Bone marrow (tissue), 2 donors: ENCODE data around the gene ABO.
"Not testable (repeated sequence)": the region's sequence is repeated elsewhere in the genome, so short reads cannot be mapped to it uniquely, and the experiment has no call there.

Experiments used
- DNase-seq, 2 donors: peaks; one replicate each; lab custom pipeline; 2025; lab: John Stamatoyannopoulos, UW

The ABO gene

DNA sequence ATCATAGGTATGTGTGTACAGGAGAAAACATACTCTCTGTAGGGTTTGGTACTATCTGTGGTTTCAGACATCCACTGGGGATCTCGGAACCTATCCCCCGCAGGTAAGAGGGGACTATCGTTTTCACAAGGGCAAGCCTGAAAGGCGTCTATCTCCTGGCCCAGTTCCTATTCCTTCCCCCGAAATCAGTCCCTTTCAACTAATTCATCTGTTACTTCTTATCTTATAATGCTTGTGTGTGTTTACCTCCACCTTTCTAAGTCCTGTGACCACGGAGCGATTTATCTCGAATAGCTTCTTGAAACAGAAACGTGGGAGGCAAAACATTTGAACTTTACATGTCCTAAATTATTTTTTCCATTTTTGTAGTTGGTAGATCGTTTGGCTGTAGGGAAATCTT, 11.4 kb downstream of the ABO start:
- no peak for DNase-seq

DNA sequence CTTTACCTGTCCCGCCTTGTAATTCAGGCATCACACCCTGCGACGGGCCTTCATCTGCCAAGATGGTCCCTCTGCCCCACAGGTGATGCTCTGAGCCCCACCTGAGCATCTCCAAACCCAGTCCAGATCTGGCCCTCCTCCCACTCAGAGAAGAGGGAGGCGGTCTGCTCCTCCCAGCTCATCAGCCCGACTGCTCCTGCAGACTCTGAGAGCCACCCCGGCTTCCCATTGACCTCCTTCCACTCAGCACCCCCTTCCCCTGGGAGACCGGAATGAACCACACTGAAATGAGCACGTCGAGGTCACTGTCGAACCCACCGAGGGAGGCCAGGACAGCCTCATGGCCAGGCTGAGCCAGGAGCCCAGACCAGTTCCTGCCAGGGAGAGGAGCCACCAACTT, 12.8 kb downstream of the ABO start:
- DNase-seq: no peak

DNA sequence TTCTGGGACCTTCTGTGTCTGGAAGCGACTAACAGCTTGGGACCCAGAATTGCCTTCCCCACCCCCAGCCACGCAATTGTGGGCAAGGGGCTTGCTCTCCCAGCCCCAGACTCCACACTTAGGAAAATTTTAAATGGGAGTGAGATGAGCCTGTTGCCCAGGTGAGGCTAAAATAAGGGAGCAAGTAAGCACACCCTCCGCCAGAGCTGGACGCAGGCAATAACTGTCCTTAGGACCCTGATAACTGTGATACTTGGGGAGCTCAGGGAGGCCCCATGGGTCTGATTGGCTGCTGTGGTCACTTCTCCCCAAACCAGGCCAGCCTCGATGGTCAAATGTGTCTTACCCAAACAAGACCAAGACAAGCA, 13.3 kb downstream of the ABO start:
- no peak for DNase-seq

DNA sequence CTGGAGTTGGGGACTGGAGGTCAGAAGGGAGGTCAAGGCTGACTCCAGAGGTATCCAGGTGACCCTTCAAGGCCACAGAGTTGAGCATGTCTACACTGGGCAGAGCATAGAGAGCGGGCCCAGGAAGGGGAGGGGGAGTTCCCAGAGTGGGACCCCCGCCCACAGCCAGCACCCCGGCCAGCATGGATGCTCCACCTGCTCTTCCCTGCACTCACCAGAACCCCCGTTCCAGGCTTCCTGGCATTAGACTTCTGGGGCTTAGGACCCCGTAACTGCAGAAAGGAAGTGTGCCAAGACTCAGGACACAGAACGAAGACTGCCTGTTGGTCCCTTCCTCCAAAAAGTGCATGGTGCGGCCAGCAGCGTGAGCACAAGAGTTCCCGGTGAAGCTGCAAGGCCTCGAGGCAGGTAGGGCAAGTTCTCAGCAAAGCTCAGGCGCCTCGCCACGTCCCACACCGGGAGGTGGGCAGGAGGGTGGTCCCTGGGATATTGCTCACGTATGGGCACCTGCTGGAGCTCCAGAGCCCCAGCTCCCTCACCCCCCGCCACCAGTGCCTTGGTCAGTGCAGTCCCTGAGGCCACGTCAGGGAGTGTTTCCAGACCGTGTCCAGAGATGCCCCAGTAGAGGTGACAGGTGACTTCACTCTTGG, 13.8 kb downstream of the ABO start:
- no peak for DNase-seq

DNA sequence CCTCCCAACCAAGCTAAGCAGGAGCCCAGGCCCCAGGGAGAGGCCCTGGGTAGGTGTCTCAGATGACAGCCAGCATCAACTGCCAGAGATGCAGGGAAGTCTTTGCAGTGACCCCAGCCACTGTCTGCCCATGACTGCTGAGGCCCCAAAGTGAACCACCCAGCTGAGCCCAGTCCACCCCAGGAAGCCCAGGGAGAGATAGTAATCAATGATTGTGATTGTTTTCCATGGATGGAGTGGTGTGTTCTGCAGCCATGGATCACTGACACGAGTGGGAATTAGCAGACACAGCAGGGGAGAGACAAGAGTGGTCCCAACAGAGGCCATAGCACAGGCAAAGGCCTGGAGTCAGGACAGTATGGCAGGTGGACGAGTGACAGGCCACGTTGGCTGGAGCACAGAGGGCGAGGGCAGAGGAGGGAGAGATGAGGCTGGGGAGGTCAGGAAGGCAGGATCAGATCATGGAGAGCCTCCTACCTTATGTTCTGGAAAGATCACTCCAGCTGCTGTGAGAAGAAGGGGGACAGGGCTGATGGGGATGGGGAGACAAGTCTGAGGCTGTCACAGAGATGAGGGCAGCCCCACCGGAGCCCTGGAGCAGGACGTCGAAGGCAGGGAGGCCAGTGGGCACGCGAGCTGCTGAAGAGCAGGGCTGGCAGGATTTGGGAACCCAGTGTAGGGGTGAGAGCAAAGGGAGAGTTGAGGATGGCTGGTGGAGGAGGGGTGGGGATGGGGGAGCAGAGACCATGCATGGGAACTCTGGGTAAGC, 14.5 kb downstream of the ABO start:
- no peak for DNase-seq

DNA sequence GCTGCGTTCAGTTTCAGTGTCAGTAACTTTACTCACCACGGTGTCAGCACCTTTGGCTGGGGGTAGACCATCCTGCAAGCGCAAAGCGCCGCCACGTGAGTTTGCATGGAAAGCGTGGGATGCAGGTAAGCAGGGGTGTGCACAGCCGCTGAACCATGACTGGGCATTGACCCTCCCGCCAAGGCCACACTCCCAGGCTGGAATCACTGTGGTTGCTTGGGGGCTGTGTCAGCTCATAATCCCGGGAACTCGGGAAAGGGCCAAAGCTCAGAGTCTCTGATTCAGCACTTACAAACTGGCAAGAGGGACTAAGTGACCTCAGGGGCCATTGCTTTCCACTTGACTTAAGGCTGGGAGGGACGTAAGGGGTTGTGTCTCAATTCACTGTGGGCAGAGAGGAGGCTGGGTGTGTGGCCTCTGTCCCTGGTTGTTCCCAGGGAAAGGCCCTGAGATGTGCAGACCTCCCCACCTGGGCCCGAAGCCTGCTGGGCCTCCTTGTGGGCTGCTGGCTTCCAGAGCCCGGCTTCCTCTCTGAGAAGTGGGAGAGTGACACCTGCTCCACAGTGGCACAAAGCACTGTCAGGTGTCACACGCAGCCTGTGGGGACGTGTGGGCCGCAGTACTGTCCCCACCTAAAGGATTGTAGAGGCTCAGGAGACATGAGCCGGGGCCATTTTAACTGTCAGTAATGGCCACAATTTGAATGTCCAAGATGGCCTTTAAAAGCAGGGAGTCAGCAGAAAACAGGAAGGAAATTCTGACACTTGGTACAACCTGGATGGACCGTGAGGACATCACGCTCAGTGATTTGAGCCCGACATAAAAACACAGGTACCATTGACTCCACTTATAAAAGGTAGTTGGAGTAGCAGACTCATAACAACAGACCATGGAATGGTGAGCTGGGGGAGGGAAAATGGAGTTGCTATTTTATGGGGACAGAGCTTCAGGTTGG, 16.7 kb downstream of the ABO start:
- no peak for DNase-seq

DNA sequence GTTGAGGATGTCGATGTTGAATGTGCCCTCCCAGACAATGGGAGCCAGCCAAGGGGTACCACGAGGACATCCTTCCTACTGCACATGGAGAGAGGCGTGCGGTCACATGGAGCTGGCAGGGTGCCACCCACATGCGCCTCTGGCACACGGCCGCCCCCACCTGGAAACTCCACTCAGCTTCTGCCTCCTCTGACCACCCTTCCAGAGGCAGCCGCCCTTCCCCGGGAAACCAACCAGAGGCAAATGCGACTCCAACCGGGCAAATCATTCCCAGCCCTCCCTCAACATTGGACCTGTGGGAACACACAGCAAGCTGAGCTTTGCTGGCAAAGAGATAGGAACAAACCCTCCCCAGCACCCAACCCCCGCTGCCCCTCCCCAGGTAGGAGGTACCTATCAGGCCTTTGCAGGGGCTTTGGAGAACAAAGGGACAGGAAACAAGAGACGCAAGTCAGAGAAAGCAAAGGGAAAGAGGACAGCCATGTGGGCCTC, 17.5 kb downstream of the ABO start:
- no peak for DNase-seq

DNA sequence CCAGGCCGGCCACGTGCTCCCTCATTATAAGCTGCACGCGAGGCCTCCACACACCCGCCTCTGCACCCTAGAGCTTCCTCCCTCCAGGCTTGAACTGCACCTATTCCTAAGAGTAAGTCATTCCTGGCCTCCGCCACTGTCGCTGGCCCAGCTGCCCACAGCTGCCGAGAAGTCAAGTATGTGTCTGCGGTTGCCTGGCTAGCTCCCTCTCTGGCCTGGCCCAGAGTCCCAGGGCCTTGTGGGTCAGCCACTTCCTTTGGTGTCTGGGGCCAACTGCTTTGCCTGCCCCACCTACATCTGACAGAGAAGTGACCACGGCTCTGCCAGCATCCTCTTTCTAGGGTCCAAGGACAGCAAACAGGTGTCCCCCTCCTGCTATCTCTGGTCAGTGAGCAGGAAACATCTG, 18.3 kb downstream of the ABO start:
- no peak for DNase-seq

DNA sequence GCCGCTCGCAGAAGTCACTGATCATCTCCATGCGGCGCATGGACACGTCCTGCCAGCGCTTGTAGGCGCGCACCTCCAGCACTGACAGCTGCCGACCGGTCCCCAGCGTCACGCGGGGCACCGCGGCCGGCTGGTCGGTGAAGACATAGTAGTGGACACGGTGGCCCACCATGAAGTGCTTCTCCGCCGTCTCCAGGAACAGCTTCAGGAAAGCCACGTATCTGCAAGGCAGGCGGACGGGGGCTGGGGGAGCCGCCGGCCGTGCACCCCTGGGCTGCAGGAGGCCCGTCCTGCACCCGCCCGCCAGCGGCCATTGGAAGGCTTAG, 18.9 kb downstream of the ABO start:
- no peak for DNase-seq

DNA sequence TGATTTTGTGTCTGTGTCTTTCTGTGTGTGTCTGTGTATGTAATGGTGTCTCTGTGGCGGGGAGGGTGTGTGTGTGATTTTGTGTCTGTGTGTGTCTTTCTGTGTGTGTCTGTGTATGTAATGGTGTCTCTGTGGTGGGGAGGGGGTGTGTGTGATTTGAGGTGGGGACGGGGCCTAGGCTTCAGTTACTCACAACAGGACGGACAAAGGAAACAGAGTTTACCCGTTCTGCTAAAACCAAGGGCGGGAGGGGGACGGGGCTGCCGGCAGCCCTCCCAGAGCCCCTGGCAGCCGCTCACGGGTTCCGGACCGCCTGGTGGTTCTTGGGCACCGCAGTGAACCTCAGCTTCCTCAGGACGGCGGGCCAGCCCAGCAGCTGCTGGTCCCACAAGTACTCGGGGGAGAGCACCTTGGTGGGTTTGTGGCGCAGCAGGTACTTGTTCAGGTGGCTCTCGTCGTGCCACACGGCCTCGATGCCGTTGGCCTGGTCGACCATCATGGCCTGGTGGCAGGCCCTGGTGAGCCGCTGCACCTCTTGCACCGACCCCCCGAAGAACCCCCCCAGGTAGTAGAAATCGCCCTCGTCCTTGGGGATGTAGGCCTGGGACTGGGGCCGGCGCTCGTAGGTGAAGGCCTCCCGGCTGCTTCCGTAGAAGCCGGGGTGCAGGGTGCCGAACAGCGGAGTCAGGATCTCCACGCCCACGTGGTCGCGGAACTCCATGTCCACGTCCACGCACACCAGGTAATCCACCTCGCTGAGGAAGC, 19.4 kb downstream of the ABO start:
- no peak for DNase-seq

DNA sequence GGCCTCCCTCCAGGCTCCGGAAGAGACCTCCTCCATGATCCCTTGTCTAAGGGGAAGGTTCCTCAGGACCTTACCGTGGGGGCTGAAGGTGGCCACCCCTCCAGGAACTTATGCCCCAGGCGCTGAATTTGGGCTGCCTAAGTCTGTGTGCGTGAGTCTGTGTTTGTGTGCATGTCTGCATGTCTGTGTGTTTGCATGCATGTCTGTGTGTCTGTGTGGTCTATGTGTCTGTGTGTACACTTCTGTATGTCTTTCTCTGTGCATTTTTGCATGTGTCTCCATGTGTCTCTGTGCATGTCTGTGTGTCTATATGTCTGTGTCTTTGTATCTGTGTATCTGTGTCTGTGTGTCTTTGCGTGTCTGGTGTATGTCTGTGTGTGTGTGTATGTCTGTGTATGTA, 20.5 kb downstream of the ABO start:
- no peak for DNase-seq

DNA sequence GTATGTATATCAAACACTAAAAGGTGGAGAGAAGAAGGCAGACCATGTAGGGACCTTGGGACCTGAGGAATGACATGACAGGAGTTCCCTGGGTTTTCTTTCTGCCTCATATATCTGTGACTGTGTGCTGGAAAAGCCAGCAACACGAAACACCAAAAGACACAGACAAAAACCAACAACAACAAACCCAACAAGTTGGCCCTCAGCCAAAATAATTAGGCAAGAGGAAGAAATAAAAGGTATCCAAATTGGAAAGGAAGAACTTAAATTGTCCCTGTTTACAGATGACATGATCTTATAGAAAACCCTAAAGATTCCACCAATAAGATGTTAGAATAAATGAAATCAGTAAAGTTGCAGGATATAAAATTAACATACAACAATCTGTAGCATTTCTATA, 21.7 kb downstream of the ABO start:
- no peak for DNase-seq

DNA sequence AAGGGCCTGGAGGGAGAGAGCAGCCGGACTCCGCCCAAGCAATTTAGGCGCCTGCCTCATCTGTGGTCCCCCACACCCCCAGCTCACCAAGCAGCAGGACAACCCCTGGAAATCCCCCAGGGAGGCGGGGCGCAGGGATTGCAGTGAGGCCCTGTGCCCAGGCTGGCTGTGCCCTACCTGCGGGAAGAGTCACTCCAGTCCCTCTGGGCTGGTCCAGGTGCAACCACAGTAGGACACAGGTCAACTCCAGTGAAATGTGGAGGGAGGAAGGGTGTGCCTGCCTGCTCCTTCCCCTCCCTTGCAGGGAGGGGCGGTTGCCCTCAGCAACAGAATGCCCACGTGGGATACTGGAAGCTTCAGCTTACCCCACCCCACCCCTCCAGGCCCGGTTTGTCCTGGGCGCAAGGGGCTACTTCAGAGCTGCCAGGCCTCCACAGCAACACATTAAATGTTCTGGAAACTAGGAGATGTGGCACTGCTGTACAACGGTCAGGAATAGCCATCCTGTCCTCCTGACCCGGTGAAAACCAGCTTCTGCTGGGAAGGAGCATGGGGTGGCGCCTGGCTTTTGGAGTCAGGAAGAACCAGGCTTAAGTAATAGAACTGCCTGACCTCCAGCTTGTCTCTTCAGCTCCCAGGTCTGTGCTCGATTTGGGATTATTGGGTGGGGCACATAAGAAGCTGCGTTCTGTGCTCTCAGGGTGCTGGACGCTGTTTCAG, 22.5 kb downstream of the ABO start:
- DNase-seq: no peak

DNA sequence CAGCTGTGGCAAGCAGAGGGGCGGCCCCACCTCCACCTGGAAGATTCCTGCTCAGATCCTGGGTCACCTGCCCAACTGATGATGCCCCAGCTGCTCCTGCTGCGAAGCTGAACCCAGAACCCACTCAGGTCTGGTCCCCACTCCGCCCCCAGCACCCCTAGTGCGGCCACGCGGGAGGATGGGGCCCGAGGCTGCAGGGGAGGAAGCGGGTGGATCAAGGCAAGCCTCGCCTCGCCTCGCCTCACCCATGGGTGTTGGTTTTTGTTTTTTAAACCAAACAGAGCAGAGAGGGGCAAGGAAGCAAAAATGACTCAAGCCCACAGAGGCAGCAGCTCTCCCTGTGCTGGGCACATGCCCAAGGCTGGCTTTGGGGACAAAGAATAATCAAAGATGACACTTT, 23.2 kb downstream of the ABO start:
- no peak for DNase-seq

DNA sequence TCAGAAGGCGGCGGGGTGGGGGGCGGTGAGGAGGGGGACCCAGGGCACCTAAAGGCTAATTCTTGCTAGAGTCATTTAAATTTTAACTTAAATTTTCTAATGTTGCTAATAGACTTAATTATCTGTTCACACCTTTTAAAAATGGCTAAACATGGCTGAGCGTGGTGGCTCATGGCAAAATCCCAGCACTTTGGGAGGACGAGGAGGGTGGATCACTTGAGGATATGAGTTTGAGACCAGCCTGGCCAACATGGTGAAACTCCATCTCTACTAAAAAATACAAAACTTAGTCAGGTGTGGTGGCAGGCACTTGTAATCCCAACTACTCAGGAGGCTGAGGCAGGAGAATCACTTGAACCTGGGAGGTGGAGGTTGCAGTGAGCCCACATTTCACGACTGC, 23.8 kb downstream of the ABO start:
- not testable (repeated sequence) for DNase-seq

DNA sequence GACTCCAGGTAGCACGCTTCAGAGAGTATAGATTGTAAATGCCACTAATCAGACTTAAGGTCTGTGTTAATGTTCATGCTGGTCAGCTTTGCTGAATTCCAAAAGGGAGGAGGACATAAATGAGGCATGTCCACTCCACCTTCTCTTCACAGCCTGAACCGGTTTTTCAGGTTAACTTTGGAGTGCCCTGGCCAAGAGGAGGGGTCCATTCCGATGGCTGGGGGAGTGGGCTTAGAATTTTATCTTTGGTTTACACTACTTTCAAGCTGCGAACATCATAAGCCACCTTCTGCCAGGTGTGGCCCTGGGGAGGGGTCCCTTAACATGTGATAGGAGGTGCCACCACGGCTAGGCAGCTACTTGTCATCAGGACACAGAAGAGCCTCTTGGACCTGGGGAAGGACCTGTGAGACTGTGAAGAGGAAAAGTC, 24.2 kb downstream of the ABO start:
- DNase-seq: no peak

DNA sequence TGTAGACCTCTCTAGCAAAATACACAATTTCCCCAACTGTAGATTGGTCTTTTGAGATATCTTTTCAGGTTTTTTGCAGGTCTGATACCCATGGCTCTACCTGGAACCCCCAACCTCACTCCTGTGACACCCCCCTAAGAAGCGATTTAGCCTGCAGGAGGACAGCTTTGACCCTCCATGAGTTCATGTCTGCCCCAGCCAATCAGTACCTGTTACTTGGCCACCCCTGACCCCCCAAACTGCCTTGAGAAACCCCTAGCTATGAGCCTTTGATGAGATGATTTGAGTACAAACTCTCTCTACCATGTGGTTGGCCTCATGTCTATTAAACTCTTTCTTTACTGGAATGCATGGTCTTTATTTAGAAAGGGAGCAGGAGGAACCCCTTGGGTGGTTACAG, 25.7 kb downstream of the ABO start:
- DNase-seq: no peak

DNA sequence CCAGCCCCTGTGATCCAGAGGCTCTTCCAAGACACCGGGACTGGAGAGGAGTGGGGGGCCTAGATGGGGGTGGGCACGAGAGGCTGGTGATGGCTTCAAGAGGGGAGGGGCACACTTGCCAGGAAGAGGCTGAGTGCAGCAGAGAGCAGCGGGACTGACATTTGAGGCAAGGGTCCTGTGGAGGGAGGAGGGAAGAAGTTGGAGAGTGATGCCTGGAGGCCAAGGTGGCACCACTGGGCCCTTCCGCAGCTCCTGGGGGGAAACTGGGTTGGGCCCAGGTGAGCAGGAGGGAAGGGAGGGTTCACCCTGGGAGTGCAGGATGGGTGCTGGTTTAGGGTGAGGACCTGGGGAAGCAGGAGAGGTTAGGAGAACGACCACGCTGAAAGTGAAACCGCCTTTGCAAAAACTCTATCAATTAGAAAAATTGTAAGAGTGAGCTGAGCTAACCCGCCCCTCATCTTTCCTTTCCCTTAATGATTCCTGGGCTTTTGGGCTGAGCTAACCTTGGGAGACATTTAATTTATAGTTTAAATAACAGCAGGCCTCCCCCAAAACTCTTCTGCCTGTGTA, 26.2 kb downstream of the ABO start:
- DNase-seq: no peak

DNA sequence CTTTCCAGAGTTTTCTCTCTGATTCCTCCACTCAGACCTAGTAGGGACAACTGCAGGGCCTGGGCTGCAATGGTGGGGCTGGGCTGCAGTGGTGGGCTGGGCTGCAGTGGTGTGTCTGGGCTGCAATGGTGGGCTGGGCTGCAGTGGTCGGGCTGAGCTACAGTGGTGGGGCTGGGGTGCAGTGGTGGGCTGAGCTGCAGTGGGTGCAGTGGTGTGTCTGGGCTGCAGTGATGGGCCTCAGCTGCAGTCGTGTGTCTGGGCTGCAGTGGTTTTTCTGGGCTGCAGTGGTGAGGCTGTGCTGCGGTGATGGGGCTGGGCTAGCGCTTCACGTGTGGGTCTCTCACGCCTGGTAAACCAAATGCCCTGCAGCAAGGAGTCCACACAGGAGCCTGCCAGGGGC, 27.4 kb downstream of the ABO start:
- DNase-seq: no peak

DNA sequence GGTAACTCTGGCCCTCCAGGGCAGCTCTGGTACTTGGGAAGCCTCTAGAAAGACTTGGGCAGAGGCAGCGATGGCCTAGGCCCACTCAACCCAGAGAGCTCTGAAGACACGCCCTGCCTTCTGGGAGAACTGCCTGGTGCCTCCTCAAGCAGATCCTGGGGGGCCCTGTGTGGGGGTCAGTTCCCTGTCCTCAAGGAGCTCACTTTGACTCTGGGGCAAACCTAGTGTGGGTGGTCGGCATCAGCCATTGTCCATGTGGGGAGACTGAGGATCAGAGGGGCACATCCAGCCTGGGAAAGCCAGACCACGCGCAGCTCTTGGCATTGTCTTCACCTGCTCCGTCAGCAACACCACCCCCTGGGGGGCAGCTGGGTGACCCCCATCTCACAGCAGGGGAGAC, 28.0 kb downstream of the ABO start:
- DNase-seq: no peak

DNA sequence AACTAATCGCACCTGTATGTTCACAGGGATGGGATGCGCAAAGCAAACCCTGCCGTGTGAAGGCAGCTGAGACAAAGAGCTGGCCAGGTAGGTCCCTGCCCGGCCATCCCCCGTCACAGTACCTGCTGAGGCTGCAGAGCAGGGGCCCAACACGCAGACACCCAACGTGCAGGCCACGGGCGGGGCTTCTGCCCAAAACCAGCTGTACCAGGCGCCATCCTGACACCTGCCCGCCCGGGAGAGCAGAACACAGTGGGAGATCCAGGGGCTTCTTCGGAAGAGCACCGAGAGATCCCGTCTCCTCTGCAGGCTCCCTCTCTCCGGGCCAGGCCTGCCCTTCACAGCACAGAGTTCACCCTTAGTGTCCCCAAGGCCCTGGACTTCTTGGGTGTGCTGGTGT, 28.4 kb downstream of the ABO start:
- DNase-seq: no peak
